GM23338 (cell line): Measurements from ENCODE around the gene ENPP5. TPM values are rescaled to one million over a fixed set of nuclear protein-coding genes. Genes with fewer than 3 reads are reported as not detected.

Experiments
- ATAC-seq: fragments of 200-7000 bp; cut with Tn5 transposase; 3 replicates; pipeline ENCODE4 v1.9.1; 2020
- DNase-seq: peaks from one replicate; pipeline ENCODE4 v3.0.0-alpha.2; 2015; ENCODE audit warnings: low spot score
- H2AFZ ChIP-seq: fragments of 200-600 bp; sonication (generic); 2 replicates; pipeline ENCODE4 v1.8.0; 2016; ENCODE audit warnings: antibody characterized with exemption, mild to moderate bottlenecking, moderate library complexity
- H3F3A ChIP-seq: fragments of 200-600 bp; sonication (generic); replicated peaks from 2 replicates; pipeline ENCODE4 v1.8.0; 2017; ENCODE audit warnings: antibody characterized with exemption, mixed run types, low read depth
- H3K27ac ChIP-seq: fragments of 200-600 bp; sonication (generic); 2 replicates; pipeline ENCODE4 v1.6.1; 2016; ENCODE audit warnings: low read depth
- H3K27me3 ChIP-seq: fragments of 200-600 bp; sonication (generic); 2 replicates; pipeline ENCODE4 v1.8.0; 2016; ENCODE audit warnings: mild to moderate bottlenecking, mixed run types, moderate library complexity; ENCODE audit not compliant: insufficient read depth
- H3K36me3 ChIP-seq: fragments of 200-600 bp; sonication (generic); 2 replicates; pipeline ENCODE4 v1.8.0; 2016; ENCODE audit warnings: mild to moderate bottlenecking; ENCODE audit not compliant: insufficient read depth
- H3K4me1 ChIP-seq: fragments of 200-600 bp; sonication (generic); 2 replicates; pipeline ENCODE4 v1.8.0; 2016; ENCODE audit warnings: mild to moderate bottlenecking, moderate library complexity; ENCODE audit not compliant: insufficient read depth
- H3K4me2 ChIP-seq: fragments of 200-600 bp; sonication (generic); 2 replicates; pipeline ENCODE4 v1.7.1; 2017; ENCODE audit warnings: mixed run types
- H3K4me3 ChIP-seq: fragments of 200-600 bp; sonication (generic); 2 replicates; pipeline ENCODE4 v1.6.1; 2016; ENCODE audit warnings: mixed run types
- H3K79me2 ChIP-seq: fragments of 200-600 bp; sonication (generic); replicated peaks from 2 replicates; pipeline ENCODE4 v1.8.0; 2017; ENCODE audit warnings: mild to moderate bottlenecking; ENCODE audit not compliant: insufficient read depth
- H3K9me2 ChIP-seq: fragments of 200-600 bp; sonication (generic); 2 replicates; pipeline ENCODE4 v1.8.0; 2017; ENCODE audit not compliant: insufficient read depth
- H4K20me1 ChIP-seq: fragments of 200-600 bp; sonication (generic); replicated peaks from 2 replicates; pipeline ENCODE4 v1.8.0; 2017; ENCODE audit warnings: mild to moderate bottlenecking; ENCODE audit not compliant: insufficient read depth
- H3K27ac Mint-ChIP-seq: 2 replicates; pipeline ENCODE4 v1.8.0; 2020; ENCODE audit warnings: inconsistent platforms, mild to moderate bottlenecking, moderate library complexity, mixed read lengths
- H3K27me3 Mint-ChIP-seq: 3 replicates; pipeline ENCODE4 v1.8.0; 2022; ENCODE audit warnings: low read depth, mild to moderate bottlenecking, moderate library complexity, mixed read lengths, inconsistent platforms; ENCODE audit not compliant: insufficient read depth, poor library complexity
- H3K36me3 Mint-ChIP-seq: 3 replicates; pipeline ENCODE4 v1.8.0; 2021; ENCODE audit warnings: low read depth, mild to moderate bottlenecking, inconsistent platforms, moderate library complexity, mixed read lengths
- H3K4me1 Mint-ChIP-seq: 3 replicates; pipeline ENCODE4 v1.8.0; 2020; ENCODE audit warnings: mild to moderate bottlenecking, inconsistent platforms, mixed read lengths
- H3K4me3 Mint-ChIP-seq: 3 replicates; pipeline ENCODE4 v1.8.0; 2021; ENCODE audit warnings: moderate library complexity, mild to moderate bottlenecking, inconsistent platforms, mixed read lengths
- H3K9me3 Mint-ChIP-seq: 3 replicates; pipeline ENCODE4 v1.8.0; 2020; ENCODE audit warnings: moderate library complexity, mild to moderate bottlenecking, inconsistent platforms, mixed read lengths
- CTCF ChIP-seq, 2 experiments: fragments of 200-600 bp in 1 of 2; sonication (generic) in 1 of 2; conservative IDR thresholded peaks; 2 replicates each; pipeline versions ENCODE4 v1.5.1 to v1.6.1; 2016 to 2017; ENCODE audit warnings: antibody characterized with exemption in 2 of 2, low read depth in 2 of 2, mild to moderate bottlenecking in 2 of 2, moderate library complexity in 1 of 2
- ETS1 ChIP-seq: IDR thresholded peaks from 2 replicates; pipeline ENCODE4 v1.6.1; 2016; ENCODE audit warnings: antibody characterized with exemption
- EZH2 ChIP-seq: fragments of 200-600 bp; sonication (generic); IDR thresholded peaks from one replicate; pipeline ENCODE4 v1.8.0; 2017; ENCODE audit warnings: antibody characterized with exemption, mild to moderate bottlenecking, low read depth; ENCODE audit not compliant: unreplicated experiment
- EZH2phosphoT487 ChIP-seq: fragments of 200-600 bp; sonication (generic); IDR thresholded peaks from one replicate; pipeline ENCODE4 v1.8.1; 2018; ENCODE audit warnings: antibody characterized with exemption; ENCODE audit not compliant: unreplicated experiment
- JUNB ChIP-seq: IDR thresholded peaks from one replicate; pipeline ENCODE4 v1.6.1; 2016; ENCODE audit warnings: antibody characterized with exemption; ENCODE audit not compliant: unreplicated experiment
- POLR2AphosphoS5 ChIP-seq: IDR thresholded peaks from 2 replicates; pipeline ENCODE4 v1.6.1; 2016; ENCODE audit warnings: antibody characterized with exemption, low read depth
- STAT1 ChIP-seq: IDR thresholded peaks from one replicate; pipeline ENCODE4 v1.6.1; 2016; ENCODE audit warnings: antibody characterized with exemption; ENCODE audit not compliant: unreplicated experiment
- ZNF114 ChIP-seq: fragments of 250-450 bp; sonication (Bioruptor Pico); IDR thresholded peaks from 2 replicates; pipeline ENCODE4 v1.5.0; 2020; ENCODE audit warnings: mild to moderate bottlenecking, moderate library complexity
- ZNF331 ChIP-seq: fragments of 250-450 bp; sonication (Bioruptor Pico); IDR thresholded peaks from 2 replicates; pipeline ENCODE4 v1.5.0; 2020; ENCODE audit warnings: low read depth, mild to moderate bottlenecking, moderate library complexity
- polyA plus RNA-seq: library from polyadenylated mRNA; unstranded; fragments of >200 nt; fragmentation: Nextera tagmentation; extraction: Ambion mirVana; gene quantifications from 2 replicates; pipeline ENCODE4 v1.2.1, GENCODE V29; 2016
- total RNA-seq: library from RNA; depleted of rRNA; stranded (reverse); fragments of >200 nt; shearing (Covaris generic); gene quantifications from 2 replicates; pipeline ENCODE4 v1.2.3, GENCODE V29; 2014
- TF ChIP-seq, protein P1 (sequence below): fragments of 250-450 bp; sonication (Bioruptor Pico); IDR thresholded peaks from 2 replicates; pipeline ENCODE4 v1.5.0; 2020; ENCODE audit warnings: mild to moderate bottlenecking, moderate library complexity

The ENPP5 gene
- total and polyA plus RNA-seq, 2 experiments from 2014 or later, result 8.5 to 13.0 TPM

GRCh38 chr6:46115634-46116033, 55.1 kb downstream of the ENPP5 start:
- no peaks in the 10 kb centered on the region for H3F3A ChIP-seq
- H3K9me2 ChIP-seq, result peaks cover 5% of the 10 kb centered on the region; the same call in 1 of the 2 replicates
- H2AFZ ChIP-seq, result no peak overlapping the region
- H3K27ac Mint-ChIP-seq, result no peak overlapping the region
- no peak overlapping the region for H3K4me3 Mint-ChIP-seq
- DNase-seq (no peak), ATAC-seq (no peak)
- H3K27ac ChIP-seq, result no peak overlapping the region
- H3K27me3 ChIP-seq, result no peaks in the 10 kb centered on the region
- no peaks in the 10 kb centered on the region for H4K20me1 ChIP-seq
- H3K4me3 ChIP-seq, result no peak overlapping the region
- H3K9me3 Mint-ChIP-seq, result peaks cover 20% of the 10 kb centered on the region
- H3K27me3 Mint-ChIP-seq, result peaks cover 3% of the 10 kb centered on the region
- no peaks in the 10 kb centered on the region for H3K79me2 ChIP-seq
- H3K4me2 ChIP-seq, result no peak overlapping the region
- no peaks in the 10 kb centered on the region for H3K36me3 ChIP-seq
- peaks cover 11% of the 10 kb centered on the region for H3K4me1 Mint-ChIP-seq
- H3K36me3 Mint-ChIP-seq, result peaks cover 24% of the 10 kb centered on the region
- peaks cover 7% of the 10 kb centered on the region; the same call in 1 of the 2 replicates for H3K4me1 ChIP-seq
- TF ChIP-seq JUNB (no peak), EZH2 (no peak), ZNF331 (CRISPR knock-in tag) (no peak), CTCF (conservative IDR thresholded peaks at IDR 0.05; ENCODE audit: low read depth in 2 of 2) (no peak), ZNF114 (CRISPR knock-in tag) (no peak), EZH2phosphoT487 (no peak), STAT1 (no peak), ETS1 (no peak), POLR2AphosphoS5 (no peak)
- TF ChIP-seq, protein P1, sequence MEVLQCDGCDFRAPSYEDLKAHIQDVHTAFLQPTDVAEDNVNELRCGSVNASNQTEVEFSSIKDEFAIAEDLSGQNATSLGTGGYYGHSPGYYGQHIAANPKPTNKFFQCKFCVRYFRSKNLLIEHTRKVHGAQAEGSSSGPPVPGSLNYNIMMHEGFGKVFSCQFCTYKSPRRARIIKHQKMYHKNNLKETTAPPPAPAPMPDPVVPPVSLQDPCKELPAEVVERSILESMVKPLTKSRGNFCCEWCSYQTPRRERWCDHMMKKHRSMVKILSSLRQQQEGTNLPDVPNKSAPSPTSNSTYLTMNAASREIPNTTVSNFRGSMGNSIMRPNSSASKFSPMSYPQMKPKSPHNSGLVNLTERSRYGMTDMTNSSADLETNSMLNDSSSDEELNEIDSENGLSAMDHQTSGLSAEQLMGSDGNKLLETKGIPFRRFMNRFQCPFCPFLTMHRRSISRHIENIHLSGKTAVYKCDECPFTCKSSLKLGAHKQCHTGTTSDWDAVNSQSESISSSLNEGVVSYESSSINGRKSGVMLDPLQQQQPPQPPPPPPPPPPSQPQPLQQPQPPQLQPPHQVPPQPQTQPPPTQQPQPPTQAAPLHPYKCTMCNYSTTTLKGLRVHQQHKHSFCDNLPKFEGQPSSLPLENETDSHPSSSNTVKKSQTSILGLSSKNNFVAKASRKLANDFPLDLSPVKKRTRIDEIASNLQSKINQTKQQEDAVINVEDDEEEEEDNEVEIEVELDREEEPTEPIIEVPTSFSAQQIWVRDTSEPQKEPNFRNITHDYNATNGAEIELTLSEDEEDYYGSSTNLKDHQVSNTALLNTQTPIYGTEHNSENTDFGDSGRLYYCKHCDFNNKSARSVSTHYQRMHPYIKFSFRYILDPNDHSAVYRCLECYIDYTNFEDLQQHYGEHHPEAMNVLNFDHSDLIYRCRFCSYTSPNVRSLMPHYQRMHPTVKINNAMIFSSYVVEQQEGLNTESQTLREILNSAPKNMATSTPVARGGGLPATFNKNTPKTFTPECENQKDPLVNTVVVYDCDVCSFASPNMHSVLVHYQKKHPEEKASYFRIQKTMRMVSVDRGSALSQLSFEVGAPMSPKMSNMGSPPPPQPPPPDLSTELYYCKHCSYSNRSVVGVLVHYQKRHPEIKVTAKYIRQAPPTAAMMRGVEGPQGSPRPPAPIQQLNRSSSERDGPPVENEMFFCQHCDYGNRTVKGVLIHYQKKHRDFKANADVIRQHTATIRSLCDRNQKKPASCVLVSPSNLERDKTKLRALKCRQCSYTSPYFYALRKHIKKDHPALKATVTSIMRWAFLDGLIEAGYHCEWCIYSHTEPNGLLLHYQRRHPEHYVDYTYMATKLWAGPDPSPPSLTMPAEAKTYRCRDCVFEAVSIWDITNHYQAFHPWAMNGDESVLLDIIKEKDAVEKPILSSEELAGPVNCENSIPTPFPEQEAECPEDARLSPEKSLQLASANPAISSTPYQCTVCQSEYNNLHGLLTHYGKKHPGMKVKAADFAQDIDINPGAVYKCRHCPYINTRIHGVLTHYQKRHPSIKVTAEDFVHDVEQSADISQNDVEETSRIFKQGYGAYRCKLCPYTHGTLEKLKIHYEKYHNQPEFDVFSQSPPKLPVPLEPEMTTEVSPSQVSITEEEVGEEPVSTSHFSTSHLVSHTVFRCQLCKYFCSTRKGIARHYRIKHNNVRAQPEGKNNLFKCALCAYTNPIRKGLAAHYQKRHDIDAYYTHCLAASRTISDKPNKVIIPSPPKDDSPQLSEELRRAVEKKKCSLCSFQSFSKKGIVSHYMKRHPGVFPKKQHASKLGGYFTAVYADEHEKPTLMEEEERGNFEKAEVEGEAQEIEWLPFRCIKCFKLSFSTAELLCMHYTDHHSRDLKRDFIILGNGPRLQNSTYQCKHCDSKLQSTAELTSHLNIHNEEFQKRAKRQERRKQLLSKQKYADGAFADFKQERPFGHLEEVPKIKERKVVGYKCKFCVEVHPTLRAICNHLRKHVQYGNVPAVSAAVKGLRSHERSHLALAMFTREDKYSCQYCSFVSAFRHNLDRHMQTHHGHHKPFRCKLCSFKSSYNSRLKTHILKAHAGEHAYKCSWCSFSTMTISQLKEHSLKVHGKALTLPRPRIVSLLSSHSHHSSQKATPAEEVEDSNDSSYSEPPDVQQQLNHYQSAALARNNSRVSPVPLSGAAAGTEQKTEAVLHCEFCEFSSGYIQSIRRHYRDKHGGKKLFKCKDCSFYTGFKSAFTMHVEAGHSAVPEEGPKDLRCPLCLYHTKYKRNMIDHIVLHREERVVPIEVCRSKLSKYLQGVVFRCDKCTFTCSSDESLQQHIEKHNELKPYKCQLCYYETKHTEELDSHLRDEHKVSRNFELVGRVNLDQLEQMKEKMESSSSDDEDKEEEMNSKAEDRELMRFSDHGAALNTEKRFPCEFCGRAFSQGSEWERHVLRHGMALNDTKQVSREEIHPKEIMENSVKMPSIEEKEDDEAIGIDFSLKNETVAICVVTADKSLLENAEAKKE, result no peak
